H1 (cell line): ENCODE results near the gene CAMK2G. TPM values are rescaled to one million over a fixed set of nuclear protein-coding genes. Genes with fewer than 3 reads are reported as not detected.

Experiments
- CTCF ChIA-PET: fragments of 300-600 bp; sonication (Branson Sonifier 250); formaldehyde crosslinking; loops from one replicate; lab custom pipeline; 2021; ENCODE audit not compliant: partially characterized antibody; lab: Charles Lee
- POLR2A ChIA-PET: fragments of 300-600 bp; sonication (Branson Sonifier 250); formaldehyde crosslinking; loops from one replicate; lab custom pipeline; 2021; ENCODE audit warnings: inconsistent platforms; ENCODE audit not compliant: partially characterized antibody; lab: Charles Lee
- DNase-seq, 2 experiments: peaks; one replicate each; pipeline versions ENCODE4 v3.0.0 to v3.0.0-alpha.2; 2010 to 2022; ENCODE audit warnings: low spot score in 2 of 2, low read depth in 1 of 2, mixed read lengths in 1 of 2
- FAIRE-seq: peaks from 2 replicates; lab custom pipeline; 2011; peaks lifted over from hg19 to GRCh38; lab: Jason Lieb, UNC
- H2AFZ ChIP-seq: 2 replicates; pipeline ENCODE4 v1.8.1; 2012; ENCODE audit warnings: low read length, inconsistent platforms
- H2AK5ac ChIP-seq: 2 replicates; pipeline ENCODE4 v1.6.1; 2013; ENCODE audit warnings: low read depth, low read length
- H2BK120ac ChIP-seq: replicated peaks from 2 replicates; pipeline ENCODE3; 2013; ENCODE audit warnings: low read depth, low read length, inconsistent platforms
- H2BK12ac ChIP-seq: 2 replicates; pipeline ENCODE4 v1.6.1; 2013; ENCODE audit warnings: low read depth, low read length
- H2BK15ac ChIP-seq: 2 replicates; pipeline ENCODE4 v1.6.1; 2013; ENCODE audit warnings: low read length
- H2BK20ac ChIP-seq: 2 replicates; pipeline ENCODE4 v1.6.1; 2013; ENCODE audit warnings: low read length
- H2BK5ac ChIP-seq: 2 replicates; pipeline ENCODE4 v1.6.1; 2013; ENCODE audit warnings: low read depth, low read length
- H3K14ac ChIP-seq: 2 replicates; pipeline ENCODE4 v1.6.1; 2013; ENCODE audit warnings: inconsistent platforms; ENCODE audit not compliant: insufficient read length
- H3K18ac ChIP-seq: 2 replicates; pipeline ENCODE4 v1.6.1; 2013; ENCODE audit warnings: low read length; ENCODE audit errors: extremely low read depth
- H3K23ac ChIP-seq: 2 replicates; pipeline ENCODE4 v1.6.1; 2013; ENCODE audit warnings: inconsistent platforms; ENCODE audit not compliant: insufficient read length
- H3K23me2 ChIP-seq: 2 replicates; pipeline ENCODE4 v1.6.1; 2013; ENCODE audit warnings: low read depth, low read length
- H3K27ac ChIP-seq: 2 replicates; pipeline ENCODE4 v1.6.1; 2011; ENCODE audit warnings: low read depth, low read length, inconsistent platforms
- H3K27me3 ChIP-seq, 4 experiments: replicated peaks in 1 of 4; 1 replicate in 1 of 4; 2 replicates in 3 of 4; pipeline versions ENCODE4 v1.6.1 to v1.8.1; 2011 to 2013; ENCODE audit warnings: low read length in 3 of 4, mild to moderate bottlenecking in 3 of 4, inconsistent platforms in 2 of 4, mixed read lengths in 2 of 4, moderate library complexity in 1 of 4; ENCODE audit not compliant: control insufficient read depth in 3 of 4, insufficient read depth in 3 of 4; ENCODE audit errors: extremely low read depth in 1 of 4
- H3K36me3 ChIP-seq, 4 experiments: 2 replicates each; pipeline versions ENCODE4 v1.6.1 to v1.8.1; 2011 to 2013; ENCODE audit warnings: mild to moderate bottlenecking in 4 of 4, low read length in 3 of 4, moderate library complexity in 2 of 4, control low read depth in 1 of 4, inconsistent platforms in 1 of 4; ENCODE audit not compliant: insufficient read depth in 4 of 4, control insufficient read depth in 2 of 4
- H3K4ac ChIP-seq: replicated peaks from 2 replicates; pipeline ENCODE3; 2013; ENCODE audit warnings: low read length, low read depth, mixed read lengths, inconsistent platforms; ENCODE audit not compliant: insufficient read length
- H3K4me1 ChIP-seq, 4 experiments: replicated peaks in 1 of 4; 1 replicate in 1 of 4; 2 replicates in 3 of 4; pipeline versions ENCODE4 v1.6.1 to v1.8.1; 2011 to 2013; ENCODE audit warnings: low read length in 3 of 4, inconsistent platforms in 2 of 4, mixed read lengths in 1 of 4; ENCODE audit not compliant: insufficient read depth in 4 of 4, control insufficient read depth in 3 of 4
- H3K4me2 ChIP-seq, 2 experiments: 2 replicates each; pipeline versions ENCODE4 v1.6.1 to v1.8.1; 2011 to 2013; ENCODE audit warnings: low read depth in 2 of 2, low read length in 2 of 2, control low read depth in 1 of 2, inconsistent platforms in 1 of 2, mild to moderate bottlenecking in 1 of 2; ENCODE audit not compliant: insufficient read depth in 1 of 2
- H3K4me3 ChIP-seq, 4 experiments: fragments of 200-600, 300-600 bp in 1 of 4; sonication (generic), shearing (Covaris generic), sonication (Bioruptor Twin) in 1 of 4; 2 replicates each; pipeline versions ENCODE4 v1.5.1 to v1.8.1; 2011 to 2016; ENCODE audit warnings: low read length in 4 of 4, low read depth in 3 of 4, control low read depth in 2 of 4, inconsistent platforms in 2 of 4, mild to moderate bottlenecking in 2 of 4, mixed read lengths in 1 of 4, moderate library complexity in 1 of 4; ENCODE audit not compliant: insufficient read depth in 2 of 4; ENCODE audit errors: extremely low read depth in 1 of 4
- H3K56ac ChIP-seq: replicated peaks from 2 replicates; pipeline ENCODE3; 2013; ENCODE audit warnings: low read depth, mild to moderate bottlenecking, mixed read lengths, low read length, inconsistent platforms; ENCODE audit not compliant: insufficient read length
- H3K79me1 ChIP-seq: 2 replicates; pipeline ENCODE4 v1.6.1; 2013; ENCODE audit warnings: low read depth, low read length, control low read depth
- H3K79me2 ChIP-seq, 2 experiments: 2 replicates each; pipeline versions ENCODE4 v1.6.1 to v1.8.1; 2012 to 2013; ENCODE audit warnings: low read length in 2 of 2, mild to moderate bottlenecking in 2 of 2, inconsistent platforms in 1 of 2; ENCODE audit not compliant: insufficient read depth in 2 of 2, control insufficient read depth in 1 of 2
- H3K9ac ChIP-seq, 4 experiments: replicated peaks in 1 of 4; 1 replicate in 1 of 4; 2 replicates in 3 of 4; pipeline versions ENCODE4 v1.6.1 to v1.8.1; 2011 to 2013; ENCODE audit warnings: low read depth in 3 of 4, low read length in 3 of 4, control low read depth in 2 of 4, mild to moderate bottlenecking in 2 of 4, moderate library complexity in 2 of 4, inconsistent platforms in 1 of 4; ENCODE audit errors: extremely low read depth in 1 of 4
- H3K9me3 ChIP-seq, 2 experiments: 2 replicates each; pipeline versions ENCODE4 v1.6.1 to v1.8.1; 2012 to 2013; ENCODE audit warnings: mild to moderate bottlenecking in 2 of 2, moderate library complexity in 2 of 2, control low read depth in 1 of 2, inconsistent platforms in 1 of 2, low read depth in 1 of 2, low read length in 1 of 2, mixed read lengths in 1 of 2; ENCODE audit not compliant: insufficient read depth in 2 of 2
- H4K20me1 ChIP-seq, 2 experiments: replicated peaks in 1 of 2; 2 replicates each; pipeline versions ENCODE3 to v1.8.1; 2011 to 2013; ENCODE audit warnings: inconsistent platforms in 2 of 2, low read length in 2 of 2, mild to moderate bottlenecking in 1 of 2; ENCODE audit not compliant: insufficient read depth in 2 of 2, control insufficient read depth in 1 of 2
- H4K5ac ChIP-seq: 2 replicates; pipeline ENCODE4 v1.6.1; 2013; ENCODE audit warnings: low read length, low read depth, mixed read lengths, inconsistent platforms; ENCODE audit not compliant: insufficient read length
- H4K8ac ChIP-seq: 2 replicates; pipeline ENCODE4 v1.8.0; 2013; ENCODE audit warnings: mild to moderate bottlenecking, moderate library complexity, low read length, inconsistent platforms; ENCODE audit not compliant: insufficient read depth; ENCODE audit errors: extremely low read depth
- H4K91ac ChIP-seq: replicated peaks from 2 replicates; pipeline ENCODE3; 2013; ENCODE audit warnings: low read length, mixed read lengths, inconsistent platforms; ENCODE audit not compliant: insufficient read length
- CREB1 ChIP-seq: IDR thresholded peaks from 2 replicates; pipeline ENCODE4 v1.6.1; 2012; ENCODE audit warnings: inconsistent platforms
- FOSL1 ChIP-seq: IDR thresholded peaks from 2 replicates; pipeline ENCODE4 v1.6.1; 2011; ENCODE audit warnings: mild to moderate bottlenecking, low read depth, low read length, moderate library complexity; ENCODE audit not compliant: insufficient read depth
- JUND ChIP-seq: IDR thresholded peaks from 2 replicates; pipeline ENCODE4 v1.6.1; 2011; ENCODE audit warnings: mild to moderate bottlenecking, improper control_type of control experiment, low read length
- MAX ChIP-seq: IDR thresholded peaks from 2 replicates; pipeline ENCODE4 v1.6.1; 2012; ENCODE audit warnings: inconsistent platforms
- RAD21 ChIP-seq, 2 experiments: IDR thresholded peaks in 1 of 2; conservative IDR thresholded peaks in 1 of 2; 2 replicates each; pipeline ENCODE4 v1.6.1; 2011; ENCODE audit warnings: low read depth in 2 of 2, low read length in 2 of 2, improper control_type of control experiment in 1 of 2, inconsistent platforms in 1 of 2, mild to moderate bottlenecking in 1 of 2, moderate library complexity in 1 of 2
- SIN3A ChIP-seq, 2 experiments: IDR thresholded peaks in 1 of 2; conservative IDR thresholded peaks in 1 of 2; 2 replicates each; pipeline ENCODE4 v1.6.1; 2011 to 2012; ENCODE audit warnings: low read length in 2 of 2, improper control_type of control experiment in 1 of 2, low read depth in 1 of 2, mild to moderate bottlenecking in 1 of 2
- TEAD4 ChIP-seq: IDR thresholded peaks from 2 replicates; pipeline ENCODE4 v1.6.1; 2012; ENCODE audit warnings: low read depth, low read length, inconsistent platforms, mixed read lengths
- YY1 ChIP-seq: IDR thresholded peaks from 2 replicates; pipeline ENCODE4 v1.6.1; 2011; ENCODE audit warnings: low read depth, mild to moderate bottlenecking, low read length
- WGBS, 2 experiments: shearing (Covaris generic) in 1 of 2; methylation state at CpG; one replicate each; pipeline versions ENCODE4 v1.1.6 to v1.1.7; 2013 to 2015; ENCODE audit warnings: low lambda C conversion rate in 2 of 2, mixed read lengths in 2 of 2, inconsistent platforms in 1 of 2, low coverage in 1 of 2, missing lambda C conversion rate in 1 of 2; ENCODE audit not compliant: insufficient replicate concordance in 2 of 2, insufficient coverage in 1 of 2, insufficient read length in 1 of 2; ENCODE audit errors: extremely low coverage in 1 of 2, missing lambda C conversion rate in 1 of 2; 5-methylcytosine and 5-hydroxymethylcytosine counted together
- polyA plus RNA-seq, 7 experiments: library from polyadenylated mRNA; depleted of rRNA in 3 of 7; stranded (reverse) in 5 of 7; unstranded in 2 of 7; fragments of >200 nt in 5 of 7; fragments of 200-250 nt in 2 of 7; gene quantifications; 1 replicate in 5 of 7; 2 replicates in 1 of 7; 4 replicates in 1 of 7; pipeline versions ENCODE4 v1.2.1 to v1.2.3, GENCODE V29; 2011 to 2013; ENCODE audit warnings: missing spikeins in 2 of 7, mixed read lengths in 2 of 7
- total RNA-seq: library from RNA; stranded (reverse); fragmentation: NEBNext Ultra II Directional; extraction: Animal tissue kit (Norgen Biotek cat#: 25700); gene quantifications from 2 replicates; pipeline ENCODE4 v1.2.1, GENCODE V29; 2021

Gene CAMK2G
- total and polyA plus RNA-seq, 2 of the 8 experiments (the other 6 are each of a cell fraction or from before 2014, with no cell fraction given): 28.9 to 31.7 TPM

GRCh38 chr10:73879296-73880173 lies 5.2 kb upstream of the CAMK2G start:
- DNase-seq (peak; percentile 50 to 87), FAIRE-seq (peak; percentile 55)
- no peak overlapping the region for H2AK5ac ChIP-seq
- H3K4ac ChIP-seq: no peak overlapping the region
- H4K5ac ChIP-seq: no peak overlapping the region
- H3K27ac ChIP-seq: no peak overlapping the region
- H3K4me3 ChIP-seq: no peak overlapping the region
- H3K27me3 ChIP-seq: peaks cover 0 to 3% (median 0%) of the 10 kb centered on the region in 4 experiments; a peak in 1 of 7 replicates
- peaks cover 6% of the 10 kb centered on the region; the same call in 1 of the 2 replicates for H3K23me2 ChIP-seq
- no peaks in the 10 kb centered on the region for H4K20me1 ChIP-seq
- H2BK5ac ChIP-seq: no peak overlapping the region
- no peak overlapping the region for H2BK15ac ChIP-seq
- no peaks in the 10 kb centered on the region for H3K79me1 ChIP-seq
- H2BK120ac ChIP-seq: no peak overlapping the region
- H3K36me3 ChIP-seq: no peaks in the 10 kb centered on the region
- H2AFZ ChIP-seq: no peak overlapping the region; the same call in 1 of the 2 replicates
- no peak overlapping the region for H3K18ac ChIP-seq
- no peak overlapping the region for H2BK12ac ChIP-seq
- no peak overlapping the region for H3K56ac ChIP-seq
- POLR2A ChIA-PET: interaction anchor here (0.6 to 2.4 kb wide), 11 partner anchors 12 to 172 kb away, joined by 3 to 10 read pairs (median 4); a partner anchor contains a TSS
- no peak overlapping the region for H3K9ac ChIP-seq
- no peak overlapping the region for H3K23ac ChIP-seq
- H4K91ac ChIP-seq: no peak overlapping the region
- WGBS, 2 experiments: 28% methylated on average over 14 of the region's 14 CpGs; no CpG with 5 or more reads in 1 of the 2 experiments
- no peak overlapping the region for H4K8ac ChIP-seq
- H3K14ac ChIP-seq: no peak overlapping the region
- no peaks in the 10 kb centered on the region for H3K9me3 ChIP-seq
- no peak overlapping the region for H2BK20ac ChIP-seq
- no peak overlapping the region; a peak in 1 of 4 replicates for H3K4me2 ChIP-seq
- CTCF ChIA-PET: interaction anchor here (0.6 to 27.0 kb wide), 63 partner anchors 9 to 1327 kb away, joined by 3 to 681 read pairs (median 4); no protein-coding TSS in a partner anchor
- peaks cover 0 to 8% (median 4%) of the 10 kb centered on the region in 4 experiments; a peak in 5 of 7 replicates for H3K4me1 ChIP-seq
- no peaks in the 10 kb centered on the region for H3K79me2 ChIP-seq
- TF ChIP-seq JUND (peak; percentile 28; the same call in 1 of the 2 replicates), RAD21 (IDR thresholded peaks at IDR 0.05 in 1 of 2, conservative IDR thresholded peaks at IDR 0.05 in 1 of 2; ENCODE audit: low read depth in 2 of 2, low read length in 2 of 2) (peak; percentile 78 to 90), TEAD4 (0 out of 2 replicates have a peak, but pooled peaks have one; percentile 5), MAX (peak; percentile 84), CREB1 (peak; percentile 92), FOSL1 (no peak), SIN3A (conservative IDR thresholded peaks at IDR 0.05 in 1 of 2, IDR thresholded peaks at IDR 0.05 in 1 of 2; ENCODE audit: low read depth in 1 of 2, low read length in 2 of 2) (peak; percentile 78 to 94; a peak in 3 of 4 replicates), YY1 (no peak)
